Measurements from ENCODE around the gene TRIM54. TPM values are rescaled to one million over a fixed set of nuclear protein-coding genes. Genes with fewer than 3 reads are reported as not detected.

TRIM54 gene
- total RNA-seq, 2 experiments from 2014 or later = 0.19 TPM; not detected in 1

GRCh38 chr2:27304488-27305240, 22.4 kb downstream of the TRIM54 start:
- ATAC-seq (ENCODE audit: low read depth) (no peak), DNase-seq (no peak)
- no peak overlapping the region for H3K4me3 Mint-ChIP-seq

GRCh38 chr2:27305516-27305915, 23.3 kb downstream of the TRIM54 start:
- DNase-seq (no peak), ATAC-seq (ENCODE audit: low read depth) (no peak)
- Mint-ChIP-seq H3K36me3 (peaks cover 7% of the 10 kb centered on the region), H3K4me1 (peaks cover 7% of the 10 kb centered on the region), H3K4me3 (no peak overlapping the region), H3K27me3 (peaks cover 14% of the 10 kb centered on the region), H3K9me3 (no peaks in the 10 kb centered on the region), H3K27ac (no peak overlapping the region)
- POLR2A ChIA-PET = no interaction called here

More at GRCh38 chr2:27304488-27305240, 22.4 kb downstream of the TRIM54 start:
- POLR2A ChIA-PET = no interaction called here
- Mint-ChIP-seq H3K27me3 (peaks cover 14% of the 10 kb centered on the region), H3K9me3 (no peaks in the 10 kb centered on the region), H3K27ac (peak overlapping the region; percentile 30), H3K4me1 (peaks cover 7% of the 10 kb centered on the region), H3K36me3 (peaks cover 6% of the 10 kb centered on the region)

GRCh38 chr2:27306136-27306535, 23.9 kb downstream of the TRIM54 start:
- Mint-ChIP-seq H3K4me3 (peak overlapping the region; percentile 70), H3K9me3 (no peaks in the 10 kb centered on the region), H3K36me3 (peaks cover 7% of the 10 kb centered on the region), H3K27ac (no peak overlapping the region), H3K4me1 (peaks cover 7% of the 10 kb centered on the region), H3K27me3 (peaks cover 14% of the 10 kb centered on the region)
- POLR2A ChIA-PET = no interaction called here
- no peak for DNase-seq
- peak; percentile 46 for ATAC-seq (ENCODE audit: low read depth)

- Mint-ChIP-seq H3K27me3 (peaks cover 14% of the 10 kb centered on the region), H3K27ac (no peak overlapping the region), H3K4me3 (peak overlapping the region; percentile 70), H3K4me1 (peaks cover 7% of the 10 kb centered on the region), H3K9me3 (no peaks in the 10 kb centered on the region), H3K36me3 (peaks cover 7% of the 10 kb centered on the region)
- DNase-seq (peak; percentile 66), ATAC-seq (ENCODE audit: low read depth) (peak; percentile 58)
- POLR2A ChIA-PET = no interaction called here
Observed at GRCh38 chr2:27306573-27307286, 24.5 kb downstream of the TRIM54 start.

- Mint-ChIP-seq H3K9me3 (no peaks in the 10 kb centered on the region), H3K4me3 (peak overlapping the region; percentile 49), H3K4me1 (peaks cover 7% of the 10 kb centered on the region), H3K27ac (no peak overlapping the region), H3K27me3 (peaks cover 14% of the 10 kb centered on the region), H3K36me3 (peaks cover 7% of the 10 kb centered on the region)
- ATAC-seq (ENCODE audit: low read depth) = no peak
- POLR2A ChIA-PET = no interaction called here
- DNase-seq = no peak
Observed at GRCh38 chr2:27307287-27307544, 25.0 kb downstream of the TRIM54 start.

GRCh38 chr2:27307545-27308358, 25.5 kb downstream of the TRIM54 start:
- Mint-ChIP-seq H3K27me3 (peaks cover 14% of the 10 kb centered on the region), H3K4me3 (peak overlapping the region; percentile 49), H3K4me1 (peaks cover 5% of the 10 kb centered on the region), H3K27ac (no peak overlapping the region), H3K9me3 (no peaks in the 10 kb centered on the region), H3K36me3 (peaks cover 7% of the 10 kb centered on the region)
- DNase-seq = no peak
- POLR2A ChIA-PET = interaction anchor here (0.7 kb wide), 1 partner anchor 1130 kb away, joined by 3 read pairs; no protein-coding TSS in a partner anchor
- ATAC-seq (ENCODE audit: low read depth) = no peak

GRCh38 chr2:27308359-27308881, 26.2 kb downstream of the TRIM54 start, which contains the start of gene UCN:
TSS of gene UCN (minus strand) at chr2:27308445. CDS start at chr2:27307895, 550 bp downstream.
- no peaks in the 10 kb centered on the region for H3K9me3 Mint-ChIP-seq
- no peak for ATAC-seq (ENCODE audit: low read depth)
- H3K36me3 Mint-ChIP-seq = peaks cover 7% of the 10 kb centered on the region
- POLR2A ChIA-PET = interaction anchor here (0.7 kb wide), 1 partner anchor 1129 kb away, joined by 3 read pairs; no protein-coding TSS in a partner anchor
- H3K27ac Mint-ChIP-seq = no peak within 1 kb of the TSS
- no peak for DNase-seq
- peaks cover 14% of the 10 kb centered on the region for H3K27me3 Mint-ChIP-seq
- peaks cover 2% of the 10 kb centered on the region for H3K4me1 Mint-ChIP-seq
- peak within 1 kb of the TSS; percentile 49 for H3K4me3 Mint-ChIP-seq

GRCh38 chr2:27309651-27310050, 27.4 kb downstream of the TRIM54 start:
- H3K36me3 Mint-ChIP-seq = peaks cover 7% of the 10 kb centered on the region
- H3K27me3 Mint-ChIP-seq = peaks cover 11% of the 10 kb centered on the region
- no peak overlapping the region for H3K27ac Mint-ChIP-seq
- no peak for DNase-seq
- H3K4me3 Mint-ChIP-seq = no peak overlapping the region
- POLR2A ChIA-PET = no interaction called here
- no peak for ATAC-seq (ENCODE audit: low read depth)
- H3K9me3 Mint-ChIP-seq = no peaks in the 10 kb centered on the region
- H3K4me1 Mint-ChIP-seq = peaks cover 2% of the 10 kb centered on the region

- peaks cover 9% of the 10 kb centered on the region for H3K36me3 Mint-ChIP-seq
- H3K4me3 Mint-ChIP-seq = no peak overlapping the region
- ATAC-seq (ENCODE audit: low read depth) = no peak
- DNase-seq = no peak
- no peak overlapping the region for H3K27ac Mint-ChIP-seq
- POLR2A ChIA-PET = no interaction called here
- H3K4me1 Mint-ChIP-seq = peaks cover 1% of the 10 kb centered on the region
- peaks cover 2% of the 10 kb centered on the region for H3K27me3 Mint-ChIP-seq
- no peaks in the 10 kb centered on the region for H3K9me3 Mint-ChIP-seq
Observed at GRCh38 chr2:27312152-27312551, 29.9 kb downstream of the TRIM54 start.

GRCh38 chr2:27313882-27314645, 31.8 kb downstream of the TRIM54 start:
- H3K27ac Mint-ChIP-seq = no peak overlapping the region
- ATAC-seq (ENCODE audit: low read depth) (no peak), DNase-seq (no peak)
- POLR2A ChIA-PET = interaction anchor here (0.6 kb wide), 1 partner anchor 54 kb away, joined by 3 read pairs; no protein-coding TSS in a partner anchor
- no peaks in the 10 kb centered on the region for H3K27me3 Mint-ChIP-seq
- H3K4me1 Mint-ChIP-seq = no peaks in the 10 kb centered on the region
- H3K4me3 Mint-ChIP-seq = no peak overlapping the region
- H3K36me3 Mint-ChIP-seq = peaks cover 6% of the 10 kb centered on the region
- no peaks in the 10 kb centered on the region for H3K9me3 Mint-ChIP-seq

- ATAC-seq (ENCODE audit: low read depth) (no peak), DNase-seq (no peak)
- Mint-ChIP-seq H3K27ac (no peak overlapping the region), H3K27me3 (no peaks in the 10 kb centered on the region), H3K4me1 (no peaks in the 10 kb centered on the region), H3K9me3 (no peaks in the 10 kb centered on the region), H3K36me3 (peaks cover 3% of the 10 kb centered on the region), H3K4me3 (no peak overlapping the region)
- POLR2A ChIA-PET = no interaction called here
Observed at GRCh38 chr2:27314709-27315108, 32.5 kb downstream of the TRIM54 start.

GRCh38 chr2:27315122-27315521, 32.9 kb downstream of the TRIM54 start:
- H3K27ac Mint-ChIP-seq = no peak overlapping the region
- no peaks in the 10 kb centered on the region for H3K9me3 Mint-ChIP-seq
- no peak for DNase-seq
- H3K4me3 Mint-ChIP-seq = no peak overlapping the region
- H3K27me3 Mint-ChIP-seq = no peaks in the 10 kb centered on the region
- POLR2A ChIA-PET = no interaction called here
- H3K36me3 Mint-ChIP-seq = peaks cover 2% of the 10 kb centered on the region
- H3K4me1 Mint-ChIP-seq = no peaks in the 10 kb centered on the region
- ATAC-seq (ENCODE audit: low read depth) = no peak
